HG02970 (cell line): ENCODE results near the gene PLEKHG4B.
"Not testable (repeated sequence)": the region's sequence is repeated elsewhere in the genome, so short reads cannot be mapped to it uniquely, and the experiment has no call there.

Source experiments
- ATAC-seq: cut with Tn5 transposase; IDR thresholded peaks from one replicate; pipeline ENCODE4 v1.9.1; 2021; ENCODE audit warnings: mild to moderate bottlenecking, moderate library complexity, moderate number of reproducible peaks; ENCODE audit not compliant: unreplicated experiment, low FRiP score

Gene PLEKHG4B

GRCh38 chr5:217494-218456 is 125.8 kb downstream of the PLEKHG4B start, which contains the start of the genes CCDC127 and SDHA:
Gene CCDC127 (minus strand): TSS chr5:218153. CDS start chr5:216849, 1,304 bp downstream.
Gene SDHA (plus strand): TSS chr5:218320. CDS start chr5:218356, 36 bp downstream.
- ATAC-seq = peak; percentile 73

GRCh38 chr5:218457-219291 is 126.7 kb downstream of the PLEKHG4B start:
- ATAC-seq = peak; percentile 4

- no peak for ATAC-seq
Measured at GRCh38 chr5:219460-219863, 127.5 kb downstream of the PLEKHG4B start.

- no peak for ATAC-seq
Measured at GRCh38 chr5:219991-220390, 128.0 kb downstream of the PLEKHG4B start.

- ATAC-seq = not testable (repeated sequence)
Measured at GRCh38 chr5:222951-223715, 131.2 kb downstream of the PLEKHG4B start.

GRCh38 chr5:223791-224190 is 131.8 kb downstream of the PLEKHG4B start:
- ATAC-seq = no peak

GRCh38 chr5:225334-225733 is 133.4 kb downstream of the PLEKHG4B start:
- no peak for ATAC-seq

- ATAC-seq = not testable (repeated sequence)
Measured at GRCh38 chr5:227375-227774, 135.4 kb downstream of the PLEKHG4B start.

GRCh38 chr5:228886-229285 is 136.9 kb downstream of the PLEKHG4B start:
- ATAC-seq = no peak

- no peak for ATAC-seq
Measured at GRCh38 chr5:230711-231110, 138.7 kb downstream of the PLEKHG4B start.

GRCh38 chr5:231661-232060 is 139.7 kb downstream of the PLEKHG4B start:
- no peak for ATAC-seq

GRCh38 chr5:233426-233825 is 141.5 kb downstream of the PLEKHG4B start:
- not testable (repeated sequence) for ATAC-seq

GRCh38 chr5:234450-234849 is 142.5 kb downstream of the PLEKHG4B start:
- ATAC-seq = no peak

GRCh38 chr5:235527-235926 is 143.6 kb downstream of the PLEKHG4B start:
- not testable (repeated sequence) for ATAC-seq

GRCh38 chr5:237931-238330 is 146.0 kb downstream of the PLEKHG4B start:
- not testable (repeated sequence) for ATAC-seq
